Lower leg skin (tissue), 3 donors: Measurements from ENCODE around the gene TMEM234.

Source experiments
- POLR2A ChIP-seq, 2 donors: fragments of 450-650 bp; IDR thresholded peaks; one replicate each; pipeline ENCODE4 v1.6.1; 2016 to 2017; ENCODE audit warnings: antibody characterized with exemption in 2 of 2, mild to moderate bottlenecking in 1 of 2, moderate library complexity in 1 of 2
- TF ChIP-seq, protein P1 (sequence below), 3 donors: fragments of 450-650 bp; IDR thresholded peaks; one replicate each; pipeline ENCODE4 v1.5.1; 2016; ENCODE audit warnings: antibody characterized with exemption in 3 of 3, mild to moderate bottlenecking in 3 of 3, moderate library complexity in 2 of 3

DNA sequence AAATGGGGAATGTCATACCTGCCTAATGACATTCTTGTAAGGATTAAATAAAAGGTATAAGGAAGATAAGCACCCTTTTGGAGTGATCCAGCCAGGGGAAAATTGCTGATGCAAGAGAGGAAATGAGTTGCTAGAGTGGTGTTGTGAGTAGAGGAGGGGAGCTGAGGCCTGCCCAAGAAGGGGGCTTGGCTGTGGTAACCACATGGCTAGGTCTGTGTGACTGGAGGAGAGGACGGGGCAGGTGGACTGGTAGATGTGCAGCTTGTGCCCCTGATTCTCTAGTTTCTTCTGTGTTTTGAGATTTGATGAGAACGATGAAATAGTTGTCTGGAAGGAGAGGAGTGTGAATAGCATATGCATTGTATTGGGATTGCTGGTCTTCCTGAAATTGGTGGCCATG lies 36.1 kb downstream of the TMEM234 start:
- TF ChIP-seq, protein P1, sequence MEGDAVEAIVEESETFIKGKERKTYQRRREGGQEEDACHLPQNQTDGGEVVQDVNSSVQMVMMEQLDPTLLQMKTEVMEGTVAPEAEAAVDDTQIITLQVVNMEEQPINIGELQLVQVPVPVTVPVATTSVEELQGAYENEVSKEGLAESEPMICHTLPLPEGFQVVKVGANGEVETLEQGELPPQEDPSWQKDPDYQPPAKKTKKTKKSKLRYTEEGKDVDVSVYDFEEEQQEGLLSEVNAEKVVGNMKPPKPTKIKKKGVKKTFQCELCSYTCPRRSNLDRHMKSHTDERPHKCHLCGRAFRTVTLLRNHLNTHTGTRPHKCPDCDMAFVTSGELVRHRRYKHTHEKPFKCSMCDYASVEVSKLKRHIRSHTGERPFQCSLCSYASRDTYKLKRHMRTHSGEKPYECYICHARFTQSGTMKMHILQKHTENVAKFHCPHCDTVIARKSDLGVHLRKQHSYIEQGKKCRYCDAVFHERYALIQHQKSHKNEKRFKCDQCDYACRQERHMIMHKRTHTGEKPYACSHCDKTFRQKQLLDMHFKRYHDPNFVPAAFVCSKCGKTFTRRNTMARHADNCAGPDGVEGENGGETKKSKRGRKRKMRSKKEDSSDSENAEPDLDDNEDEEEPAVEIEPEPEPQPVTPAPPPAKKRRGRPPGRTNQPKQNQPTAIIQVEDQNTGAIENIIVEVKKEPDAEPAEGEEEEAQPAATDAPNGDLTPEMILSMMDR (IDR thresholded peaks at IDR 0.05) = no peak
- TF ChIP-seq POLR2A (IDR thresholded peaks at IDR 0.05) = no peak
